GM12874 (cell line): ENCODE measurements around the gene KAZN.

Experiments
- CTCF ChIP-seq: IDR thresholded peaks from 2 replicates; pipeline ENCODE4 v1.5.1; 2011; ENCODE audit warnings: low read depth, mild to moderate bottlenecking, control low read depth, low read length, moderate library complexity; ENCODE audit not compliant: insufficient read depth

KAZN gene

GRCh38 chr1:14656384-14656937, 58.0 kb downstream of the KAZN start:
- no peak for TF ChIP-seq CTCF

DNA sequence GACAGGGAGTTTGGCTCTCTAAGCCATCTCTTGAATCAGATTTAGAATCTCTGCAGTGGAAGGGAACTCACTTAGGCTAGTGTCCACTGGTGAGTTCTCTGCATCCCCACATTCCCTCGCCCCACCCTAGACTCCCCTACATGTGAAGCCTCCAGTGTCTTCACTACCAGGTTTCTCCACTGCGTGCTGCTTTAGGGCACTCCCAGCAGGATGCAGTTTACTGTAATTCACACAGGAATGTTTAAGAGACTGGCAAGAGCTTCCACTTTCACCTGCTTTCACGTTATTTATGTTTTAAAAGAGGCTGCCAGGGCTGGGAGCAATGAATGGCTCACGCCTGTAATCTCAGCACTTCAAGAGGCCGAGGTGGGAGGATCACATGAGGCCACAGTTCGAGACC, 60.2 kb downstream of the KAZN start:
- TF ChIP-seq CTCF = no peak

- TF ChIP-seq CTCF = no peak
Observed at GRCh38 chr1:14659913-14660312, 61.4 kb downstream of the KAZN start.

GRCh38 chr1:14660801-14661200, 62.3 kb downstream of the KAZN start:
- TF ChIP-seq CTCF = no peak

- no peak for TF ChIP-seq CTCF
Observed at GRCh38 chr1:14661222-14661621, 62.7 kb downstream of the KAZN start.

GRCh38 chr1:14662116-14662515, 63.6 kb downstream of the KAZN start:
- no peak for TF ChIP-seq CTCF

GRCh38 chr1:14663773-14664172, 65.3 kb downstream of the KAZN start:
- no peak for TF ChIP-seq CTCF
